ENCODE measurements around the gene C22orf31.

C22orf31 gene

DNA sequence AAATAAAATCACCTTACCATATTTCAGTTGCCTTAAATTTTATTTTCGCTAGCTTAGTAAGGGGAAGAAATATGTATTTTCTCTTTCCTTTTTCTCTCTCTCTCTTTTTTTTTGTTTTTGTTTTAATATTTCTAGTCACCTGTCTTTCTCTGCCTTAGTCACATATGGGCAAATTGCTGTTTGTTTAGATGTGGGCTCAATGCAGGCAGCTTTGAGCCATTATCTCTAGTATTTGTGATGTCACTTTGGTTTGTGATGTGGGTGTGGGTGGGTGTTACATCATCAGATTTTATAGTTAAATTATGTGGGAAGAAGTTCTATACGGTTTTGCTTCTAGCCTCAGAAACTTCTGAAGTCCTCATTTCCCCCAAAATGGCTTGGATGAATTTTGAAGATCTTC, at the start of gene C22orf31:
C22orf31 (minus strand) TSS at position 59 of the 400 bp plus-strand sequence; CDS start at position 20, 39 bp downstream.
- H3K4me1 ChIP-seq, result peaks cover 11 to 25% (median 18%) of the 10 kb centered on the region in 10 experiments
- H3K4me2 ChIP-seq, result peak within 1 kb of the TSS in 7 of 11 experiments; percentile 3 to 33 (median 18); a peak in 6 of 22 replicates
- peaks cover 0 to 13% (median 7%) of the 10 kb centered on the region in 11 experiments; a peak in 8 of 22 replicates for H3K27me3 ChIP-seq
- H3K4me3 ChIP-seq, result no peak within 1 kb of the TSS
- H3K9ac ChIP-seq, result no peak within 1 kb of the TSS
- TF ChIP-seq Cebpa-rat (IDR thresholded peaks at IDR 0.05), result no peak
- no peaks in the 10 kb centered on the region for H3K36me3 ChIP-seq
- no peaks in the 10 kb centered on the region for H3K9me3 ChIP-seq (replicated peaks in 1 of 11)
- no peaks in the 10 kb centered on the region; a peak in 1 of 22 replicates for H4K20me1 ChIP-seq
- H3K27ac ChIP-seq, result no peak within 1 kb of the TSS

DNA sequence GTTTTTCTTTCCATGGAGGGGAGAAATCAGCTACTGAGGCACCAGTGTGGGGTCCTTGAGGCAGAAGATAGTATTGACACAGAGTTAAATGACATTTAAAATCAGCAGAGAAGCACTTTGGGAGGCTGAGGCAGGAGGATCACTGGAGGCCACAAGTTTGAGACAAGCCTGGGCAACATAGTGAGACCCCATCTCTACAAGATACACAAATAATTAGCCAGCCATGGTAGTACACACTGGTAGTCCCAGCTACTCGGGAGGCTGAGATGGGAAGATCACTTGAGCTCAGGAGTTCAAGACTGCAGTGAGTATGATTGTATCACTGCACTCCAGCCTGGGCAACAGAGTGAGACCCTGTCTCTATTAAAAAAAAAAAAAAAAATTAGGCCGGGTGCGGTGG, 49.3 kb upstream of the C22orf31 start:
- Histone ChIP-seq H4K20me1 (no peaks in the 10 kb centered on the region), H3K27ac (no peak overlapping the region), H3K4me3 (no peak overlapping the region), H3K27me3 (no peaks in the 10 kb centered on the region), H3K4me2 (no peak overlapping the region), H3K9ac (no peak overlapping the region), H3K9me3 (replicated peaks in 1 of 11) (no peaks in the 10 kb centered on the region), H3K36me3 (no peaks in the 10 kb centered on the region), H3K4me1 (no peaks in the 10 kb centered on the region)
- no peak for TF ChIP-seq Cebpa-rat (IDR thresholded peaks at IDR 0.05)

DNA sequence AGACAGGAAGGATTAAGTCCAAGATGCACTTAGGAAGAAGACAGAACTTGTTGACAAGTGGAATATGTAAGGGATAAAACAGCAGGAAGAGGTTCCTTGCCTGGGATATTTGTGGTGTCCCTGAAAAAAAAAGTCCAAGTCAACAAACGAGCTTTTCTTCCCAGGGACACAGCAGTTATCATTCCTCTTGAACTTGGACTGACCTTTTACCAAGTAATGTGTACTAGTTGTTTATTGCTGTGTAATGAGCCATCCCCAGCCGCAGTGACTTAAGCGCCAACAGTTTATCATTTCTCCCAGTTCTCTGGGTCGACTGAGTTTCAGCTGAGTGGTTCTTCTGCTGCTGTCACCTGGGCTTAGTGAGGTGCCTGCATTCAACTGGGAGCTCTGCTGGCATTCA, 48.2 kb upstream of the C22orf31 start:
- TF ChIP-seq Cebpa-rat (IDR thresholded peaks at IDR 0.05), result no peak
- no peaks in the 10 kb centered on the region for H3K4me1 ChIP-seq
- H3K4me3 ChIP-seq, result no peak overlapping the region
- H3K36me3 ChIP-seq, result no peaks in the 10 kb centered on the region
- no peak overlapping the region for H3K9ac ChIP-seq
- no peaks in the 10 kb centered on the region for H3K27me3 ChIP-seq
- no peaks in the 10 kb centered on the region for H4K20me1 ChIP-seq
- H3K27ac ChIP-seq, result no peak overlapping the region
- no peak overlapping the region for H3K4me2 ChIP-seq
- no peaks in the 10 kb centered on the region for H3K9me3 ChIP-seq (replicated peaks in 1 of 11)

DNA sequence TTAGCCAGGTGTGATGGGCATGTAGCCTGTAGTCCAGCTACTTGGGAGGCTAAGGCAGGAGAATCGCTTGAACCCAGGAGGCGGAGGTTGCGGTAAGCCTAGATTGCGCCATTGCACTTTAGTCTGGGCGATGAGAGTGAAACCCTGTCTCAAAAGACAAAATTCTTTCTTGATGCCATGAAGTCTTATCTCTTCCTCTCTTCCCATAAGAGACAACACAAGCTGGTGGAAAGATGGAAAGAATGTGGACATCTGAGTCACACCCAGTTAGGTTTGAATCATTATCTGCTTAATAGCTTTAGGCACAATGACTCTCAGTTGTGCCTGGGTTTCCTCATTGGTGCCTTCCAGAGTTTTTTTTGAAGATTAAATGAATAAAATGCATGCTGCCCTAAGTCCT, 46.5 kb upstream of the C22orf31 start:
- no peak overlapping the region for H3K4me2 ChIP-seq
- 0 out of 22 replicates have a peak, but pooled peaks cover 0 to under 1% (median 0%) of the 10 kb centered on the region in 11 experiments for H3K27me3 ChIP-seq
- no peak overlapping the region for H3K9ac ChIP-seq
- TF ChIP-seq Cebpa-rat (IDR thresholded peaks at IDR 0.05), result no peak
- H3K9me3 ChIP-seq (replicated peaks in 1 of 11), result no peaks in the 10 kb centered on the region
- H4K20me1 ChIP-seq, result no peaks in the 10 kb centered on the region
- no peaks in the 10 kb centered on the region for H3K36me3 ChIP-seq
- H3K4me1 ChIP-seq, result no peaks in the 10 kb centered on the region
- H3K4me3 ChIP-seq, result no peak overlapping the region
- no peak overlapping the region for H3K27ac ChIP-seq

DNA sequence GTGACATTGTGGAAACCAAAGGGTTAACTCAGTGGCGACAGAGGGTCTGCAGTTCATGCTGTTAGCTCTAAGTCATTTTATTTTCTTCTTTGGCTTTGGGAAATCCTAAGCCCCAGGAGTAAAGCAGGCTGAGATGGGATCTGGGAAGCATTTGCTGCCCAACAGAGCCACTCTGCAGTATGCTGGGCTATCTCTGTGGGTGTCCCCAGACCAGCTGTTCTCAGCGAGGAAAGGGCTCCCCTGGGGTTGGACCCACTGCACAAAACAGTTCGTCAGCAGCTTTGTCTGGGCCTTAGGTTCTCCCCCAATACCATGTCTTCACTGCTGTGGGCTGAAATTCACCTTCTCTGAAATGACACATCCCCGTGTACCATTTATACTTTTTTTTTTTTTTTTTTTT, 45.2 kb upstream of the C22orf31 start:
- H3K4me1 ChIP-seq, result no peaks in the 10 kb centered on the region
- no peak overlapping the region for H3K4me2 ChIP-seq
- H4K20me1 ChIP-seq, result no peaks in the 10 kb centered on the region
- TF ChIP-seq Cebpa-rat (IDR thresholded peaks at IDR 0.05), result no peak
- H3K4me3 ChIP-seq, result no peak overlapping the region
- H3K27ac ChIP-seq, result no peak overlapping the region
- H3K27me3 ChIP-seq, result 0 out of 22 replicates have a peak, but pooled peaks cover 0 to 8% (median 0%) of the 10 kb centered on the region in 11 experiments
- H3K36me3 ChIP-seq, result no peaks in the 10 kb centered on the region
- H3K9me3 ChIP-seq (replicated peaks in 1 of 11), result no peaks in the 10 kb centered on the region
- H3K9ac ChIP-seq, result no peak overlapping the region

DNA sequence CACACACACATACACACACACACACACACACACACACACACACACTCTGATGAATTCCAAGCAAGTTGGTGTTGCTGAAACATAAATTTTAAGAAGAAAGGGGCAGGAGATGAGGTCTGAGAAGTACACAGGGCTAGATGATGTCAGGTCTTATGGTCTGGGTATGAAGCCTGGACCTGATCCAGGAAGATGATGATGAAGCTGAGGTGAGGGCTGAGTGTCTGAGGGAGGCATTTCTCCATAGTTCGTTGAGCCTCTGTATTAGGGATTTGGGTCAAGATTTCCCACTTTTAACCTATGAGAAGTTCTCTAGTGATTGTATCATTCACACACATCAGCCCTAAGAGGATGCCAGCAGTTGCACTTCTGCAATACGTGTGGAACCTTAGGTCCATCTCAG, 43.8 kb upstream of the C22orf31 start:
- H4K20me1 ChIP-seq, result no peaks in the 10 kb centered on the region
- 0 out of 22 replicates have a peak, but pooled peaks cover 0 to 8% (median 0%) of the 10 kb centered on the region in 11 experiments for H3K27me3 ChIP-seq
- no peak overlapping the region for H3K4me2 ChIP-seq
- no peaks in the 10 kb centered on the region for H3K36me3 ChIP-seq
- no peak for TF ChIP-seq Cebpa-rat (IDR thresholded peaks at IDR 0.05)
- no peak overlapping the region for H3K4me3 ChIP-seq
- H3K4me1 ChIP-seq, result no peaks in the 10 kb centered on the region
- no peaks in the 10 kb centered on the region for H3K9me3 ChIP-seq (replicated peaks in 1 of 11)
- no peak overlapping the region for H3K9ac ChIP-seq
- no peak overlapping the region for H3K27ac ChIP-seq

DNA sequence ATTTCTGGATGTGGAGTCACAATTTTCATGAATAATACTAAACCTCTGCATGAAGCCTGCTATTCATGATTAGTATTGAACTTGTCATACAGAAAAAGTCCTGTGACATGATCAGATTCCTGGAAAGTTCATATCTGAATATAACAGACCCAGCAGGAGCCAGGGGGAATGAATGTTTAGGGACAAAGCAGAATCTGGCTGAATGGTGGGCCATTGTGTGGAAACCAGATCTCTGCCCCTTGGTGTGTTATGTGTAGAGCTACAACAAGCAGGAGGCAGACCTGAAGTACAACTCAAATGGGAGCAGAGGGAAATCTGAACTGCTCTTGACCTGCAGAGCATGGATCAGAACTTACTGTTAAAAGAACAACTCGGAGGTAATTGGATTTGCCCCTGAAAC, 41.5 kb upstream of the C22orf31 start:
- Histone ChIP-seq H3K36me3 (no peaks in the 10 kb centered on the region), H3K4me3 (no peak overlapping the region), H3K27me3 (0 out of 22 replicates have a peak, but pooled peaks cover 0 to 8% (median 0%) of the 10 kb centered on the region in 11 experiments), H3K4me2 (no peak overlapping the region), H4K20me1 (no peaks in the 10 kb centered on the region), H3K9ac (no peak overlapping the region), H3K9me3 (replicated peaks in 1 of 11) (no peaks in the 10 kb centered on the region), H3K4me1 (no peaks in the 10 kb centered on the region), H3K27ac (no peak overlapping the region)
- no peak for TF ChIP-seq Cebpa-rat (IDR thresholded peaks at IDR 0.05)

DNA sequence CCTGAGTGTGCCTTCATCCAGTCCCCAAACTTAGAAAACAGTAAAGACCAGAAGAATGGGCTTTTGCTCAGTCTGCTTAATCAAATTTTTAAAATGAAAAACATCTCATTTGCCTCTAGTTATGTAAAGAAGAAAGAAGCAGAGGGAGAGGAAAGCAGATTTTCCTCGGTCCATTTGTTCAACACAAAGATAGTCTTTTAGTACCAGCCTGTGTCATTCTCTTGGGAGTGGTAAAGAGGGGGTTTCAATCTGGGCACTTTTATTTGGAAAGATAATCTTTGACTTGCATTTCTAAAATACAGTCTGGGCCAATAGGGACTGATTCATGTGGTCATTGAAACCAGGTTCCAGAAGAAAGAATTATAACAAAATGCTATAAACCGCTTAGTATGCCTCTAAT, 40.7 kb upstream of the C22orf31 start:
- 0 out of 22 replicates have a peak, but pooled peaks cover 0 to 8% (median 0%) of the 10 kb centered on the region in 11 experiments for H3K27me3 ChIP-seq
- no peak overlapping the region for H3K4me3 ChIP-seq
- H3K36me3 ChIP-seq, result no peaks in the 10 kb centered on the region
- no peak overlapping the region for H3K9ac ChIP-seq
- H4K20me1 ChIP-seq, result no peaks in the 10 kb centered on the region
- H3K4me1 ChIP-seq, result no peaks in the 10 kb centered on the region
- H3K4me2 ChIP-seq, result no peak overlapping the region
- TF ChIP-seq Cebpa-rat (IDR thresholded peaks at IDR 0.05), result no peak
- H3K27ac ChIP-seq, result no peak overlapping the region
- H3K9me3 ChIP-seq (replicated peaks in 1 of 11), result no peaks in the 10 kb centered on the region

DNA sequence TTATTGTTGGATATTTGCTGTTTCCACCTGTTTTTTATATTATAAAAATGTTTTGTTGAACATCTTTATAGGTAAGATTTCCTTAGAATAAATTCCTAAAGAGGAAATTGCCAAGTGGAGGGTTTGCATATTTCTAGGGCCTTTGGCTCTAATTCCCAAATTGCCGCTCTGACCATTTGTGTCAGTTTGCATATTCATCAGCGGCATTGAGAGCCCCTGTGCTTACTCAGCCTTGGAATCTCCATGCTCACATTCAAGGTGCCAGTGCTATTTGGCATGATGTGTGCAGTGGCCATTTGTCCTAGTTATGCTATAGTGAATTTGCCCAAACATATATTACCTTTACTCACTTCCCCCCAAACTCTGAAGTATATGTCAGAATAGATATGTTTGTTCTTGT, 36.7 kb upstream of the C22orf31 start:
- Histone ChIP-seq H3K4me1 (no peaks in the 10 kb centered on the region), H3K36me3 (no peaks in the 10 kb centered on the region)

More for the DNA sequence above, 36.7 kb upstream of the C22orf31 start:
- no peak for TF ChIP-seq Cebpa-rat (IDR thresholded peaks at IDR 0.05)
- H3K9me3 ChIP-seq (replicated peaks in 1 of 11), result no peaks in the 10 kb centered on the region
- no peaks in the 10 kb centered on the region for H4K20me1 ChIP-seq
- H3K27me3 ChIP-seq, result 0 out of 22 replicates have a peak, but pooled peaks cover 0 to 8% (median 0%) of the 10 kb centered on the region in 11 experiments
- no peak overlapping the region for H3K4me2 ChIP-seq
- H3K27ac ChIP-seq, result no peak overlapping the region
- H3K4me3 ChIP-seq, result no peak overlapping the region
- no peak overlapping the region for H3K9ac ChIP-seq
